GM12801 (cell line): ENCODE data around the gene CNGA3.

ENCODE experiments used
- TF ChIP-seq, protein P1 (sequence below): IDR thresholded peaks from one replicate; pipeline ENCODE4 v1.5.1; 2011; ENCODE audit warnings: control low read depth; ENCODE audit not compliant: insufficient read length; ENCODE audit errors: extremely low read depth

CNGA3 gene

GRCh38 chr2:98444436-98445176 lies 98.3 kb downstream of the CNGA3 start, which contains the start of gene INPP4A:
INPP4A (plus strand) TSS chr2:98444858; CDS start chr2:98520049, 75,191 bp downstream.
- TF ChIP-seq, protein P1, sequence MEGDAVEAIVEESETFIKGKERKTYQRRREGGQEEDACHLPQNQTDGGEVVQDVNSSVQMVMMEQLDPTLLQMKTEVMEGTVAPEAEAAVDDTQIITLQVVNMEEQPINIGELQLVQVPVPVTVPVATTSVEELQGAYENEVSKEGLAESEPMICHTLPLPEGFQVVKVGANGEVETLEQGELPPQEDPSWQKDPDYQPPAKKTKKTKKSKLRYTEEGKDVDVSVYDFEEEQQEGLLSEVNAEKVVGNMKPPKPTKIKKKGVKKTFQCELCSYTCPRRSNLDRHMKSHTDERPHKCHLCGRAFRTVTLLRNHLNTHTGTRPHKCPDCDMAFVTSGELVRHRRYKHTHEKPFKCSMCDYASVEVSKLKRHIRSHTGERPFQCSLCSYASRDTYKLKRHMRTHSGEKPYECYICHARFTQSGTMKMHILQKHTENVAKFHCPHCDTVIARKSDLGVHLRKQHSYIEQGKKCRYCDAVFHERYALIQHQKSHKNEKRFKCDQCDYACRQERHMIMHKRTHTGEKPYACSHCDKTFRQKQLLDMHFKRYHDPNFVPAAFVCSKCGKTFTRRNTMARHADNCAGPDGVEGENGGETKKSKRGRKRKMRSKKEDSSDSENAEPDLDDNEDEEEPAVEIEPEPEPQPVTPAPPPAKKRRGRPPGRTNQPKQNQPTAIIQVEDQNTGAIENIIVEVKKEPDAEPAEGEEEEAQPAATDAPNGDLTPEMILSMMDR = no peak

- TF ChIP-seq, protein P1 = no peak
Measured at GRCh38 chr2:98445177-98445682, 99.0 kb downstream of the CNGA3 start.

GRCh38 chr2:98445683-98446581 lies 99.7 kb downstream of the CNGA3 start:
- TF ChIP-seq, protein P1 = no peak

GRCh38 chr2:98446850-98447249 lies 100.6 kb downstream of the CNGA3 start:
- TF ChIP-seq, protein P1 = no peak
